GM18520 (cell line): Measurements from ENCODE around the gene DCAKD.

Experiments
- ATAC-seq: cut with Tn5 transposase; IDR thresholded peaks from one replicate; pipeline ENCODE4 v1.9.1; 2021; ENCODE audit not compliant: unreplicated experiment

DCAKD gene

GRCh38 chr17:45004388-45004787, 47.0 kb downstream of the DCAKD start:
- no peak for ATAC-seq

GRCh38 chr17:45003877-45004276, 47.6 kb downstream of the DCAKD start:
- no peak for ATAC-seq

GRCh38 chr17:45001310-45001709, 50.1 kb downstream of the DCAKD start:
- ATAC-seq: no peak

- ATAC-seq: no peak
Observed at GRCh38 chr17:44999433-44999832, 52.0 kb downstream of the DCAKD start.

- no peak for ATAC-seq
Observed at GRCh38 chr17:44998646-44999045, 52.8 kb downstream of the DCAKD start.

- no peak for ATAC-seq
Observed at GRCh38 chr17:44997733-44998520, 53.5 kb downstream of the DCAKD start.

GRCh38 chr17:44996304-44996703, 55.1 kb downstream of the DCAKD start:
- ATAC-seq: no peak

GRCh38 chr17:44995436-44996001, 55.9 kb downstream of the DCAKD start:
- no peak for ATAC-seq

GRCh38 chr17:44992242-44992939, 59.0 kb downstream of the DCAKD start:
- ATAC-seq: no peak

- no peak for ATAC-seq
Observed at GRCh38 chr17:44990994-44991393, 60.4 kb downstream of the DCAKD start.

GRCh38 chr17:44989552-44990138, 61.8 kb downstream of the DCAKD start:
- no peak for ATAC-seq

- no peak for ATAC-seq
Observed at GRCh38 chr17:44988044-44988942, 63.1 kb downstream of the DCAKD start.

GRCh38 chr17:44983563-44983962, 67.9 kb downstream of the DCAKD start:
- ATAC-seq: no peak

GRCh38 chr17:44982113-44982702, 69.2 kb downstream of the DCAKD start:
- ATAC-seq: no peak

GRCh38 chr17:44981221-44981968, 70.0 kb downstream of the DCAKD start:
- ATAC-seq: no peak

GRCh38 chr17:44979426-44979995, 71.9 kb downstream of the DCAKD start:
- no peak for ATAC-seq

GRCh38 chr17:44978807-44979206, 72.6 kb downstream of the DCAKD start:
- ATAC-seq: no peak

- ATAC-seq: no peak
Observed at GRCh38 chr17:44977814-44978550, 73.5 kb downstream of the DCAKD start.

- no peak for ATAC-seq
Observed at GRCh38 chr17:44977065-44977464, 74.4 kb downstream of the DCAKD start.
